Urothelium cell line (cell line): ENCODE measurements around the gene TBX1.
A peak's percentile ranks its signal among the peaks of the same experiment; 100 is the strongest.

Experiments used
- DNase-seq: peaks from one replicate; pipeline ENCODE4 v3.0.0; 2011; ENCODE audit warnings: low spot score, mixed read lengths
- FAIRE-seq: peaks from 2 replicates; lab custom pipeline; 2011; peaks lifted over from hg19 to GRCh38; lab: Jason Lieb, UNC

The TBX1 gene

GRCh38 chr22:19735665-19736510 lies 24.7 kb upstream of the TBX1 start:
- peak; percentile 77 for FAIRE-seq

DNA sequence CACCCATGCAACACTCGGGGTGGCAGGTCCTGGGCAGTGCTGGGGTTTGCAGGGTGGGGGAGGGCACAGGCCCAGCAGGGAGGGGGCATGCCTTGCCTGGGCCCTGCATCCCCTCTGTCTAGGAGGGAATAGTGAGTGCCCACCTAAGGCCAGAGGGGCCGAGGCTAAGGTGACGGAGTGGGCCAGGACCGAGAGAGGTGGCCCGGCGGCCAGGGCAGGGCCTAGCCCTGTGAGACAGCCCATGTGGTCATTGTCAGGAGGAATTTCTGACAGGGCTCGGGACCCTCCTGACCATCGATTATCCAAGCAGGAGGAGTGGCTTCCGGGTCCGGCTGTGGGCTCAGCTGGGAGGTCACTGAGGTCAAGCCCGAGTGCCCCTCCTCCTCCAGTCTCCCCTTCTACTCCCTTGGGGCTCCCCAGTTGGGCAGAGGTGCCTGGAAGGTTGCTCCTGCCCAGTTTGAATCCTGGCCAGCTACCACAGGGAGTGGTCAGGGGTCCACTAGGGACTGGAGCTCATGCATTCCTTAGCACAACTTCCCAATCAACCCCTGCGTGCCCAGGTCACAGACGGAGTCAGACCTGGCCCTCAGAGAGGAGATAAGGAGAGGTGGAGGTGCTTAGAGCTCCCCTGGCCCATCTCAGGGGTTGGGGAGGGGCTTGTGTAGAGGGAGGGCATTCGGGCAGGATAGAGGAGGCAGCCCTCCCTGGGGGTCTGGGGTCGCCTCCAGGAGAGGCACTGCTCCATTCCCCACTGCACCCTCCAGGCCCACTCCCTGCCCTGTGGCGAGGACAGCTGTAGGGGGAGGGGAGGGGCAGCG lies 22.5 kb upstream of the TBX1 start:
- FAIRE-seq: peak; percentile 37

More at GRCh38 chr22:19735665-19736510, 24.7 kb upstream of the TBX1 start:
- DNase-seq: no peak

GRCh38 chr22:19738664-19739447 lies 21.7 kb upstream of the TBX1 start:
- FAIRE-seq (peak; percentile 20), DNase-seq (no peak)

More for the DNA sequence above, 22.5 kb upstream of the TBX1 start:
- DNase-seq: no peak

DNA sequence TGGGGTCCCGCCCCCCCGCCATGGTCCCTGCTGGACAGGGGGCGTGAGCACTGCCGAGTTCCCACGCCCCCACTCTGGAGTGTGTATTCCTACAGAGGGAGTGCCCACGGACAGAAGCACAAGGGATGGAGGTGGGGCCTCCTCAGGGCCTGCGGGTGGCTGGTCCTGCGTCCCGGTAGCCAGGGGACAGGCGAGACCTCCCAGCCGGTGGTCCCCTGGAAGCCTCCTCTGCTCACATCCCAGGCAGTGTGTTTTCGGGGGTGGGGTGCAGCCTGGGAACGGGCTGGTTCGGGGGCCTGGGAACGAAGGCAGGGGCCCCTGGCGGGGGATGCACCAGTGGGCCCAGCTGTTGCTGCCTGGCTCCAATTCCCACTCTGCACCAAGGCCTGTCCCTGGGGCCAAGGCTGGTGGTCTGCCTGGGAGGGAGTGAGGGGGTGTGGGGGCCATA lies 21.1 kb upstream of the TBX1 start:
- FAIRE-seq: peak; percentile 79
- DNase-seq: no peak

DNA sequence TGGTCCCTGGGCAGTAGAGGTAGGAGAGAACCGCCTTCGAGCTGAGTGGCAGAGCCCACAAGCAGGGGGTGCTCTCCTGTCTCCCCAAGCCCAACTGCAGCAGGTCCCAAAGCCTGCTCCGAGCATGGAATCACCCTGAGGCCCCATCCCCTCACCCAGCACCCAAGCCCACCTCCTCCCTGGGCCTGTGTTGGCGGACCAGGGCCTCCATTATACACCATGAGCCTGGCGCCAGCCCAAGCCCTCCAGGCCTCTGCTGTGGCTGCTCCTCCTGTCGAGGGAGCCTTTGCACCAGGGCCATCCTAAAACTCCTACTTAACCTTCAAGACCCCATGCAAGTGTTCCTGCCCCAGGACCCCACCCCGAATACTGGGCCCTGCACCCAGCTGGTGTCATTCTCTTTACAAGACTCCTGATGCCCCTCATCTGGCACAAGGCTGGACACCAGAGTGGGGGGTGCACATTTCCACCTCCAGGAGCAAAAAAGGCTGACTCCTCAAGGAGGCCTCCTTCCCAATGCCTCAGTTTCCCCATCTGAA lies 20.6 kb upstream of the TBX1 start:
- FAIRE-seq: no peak

DNA sequence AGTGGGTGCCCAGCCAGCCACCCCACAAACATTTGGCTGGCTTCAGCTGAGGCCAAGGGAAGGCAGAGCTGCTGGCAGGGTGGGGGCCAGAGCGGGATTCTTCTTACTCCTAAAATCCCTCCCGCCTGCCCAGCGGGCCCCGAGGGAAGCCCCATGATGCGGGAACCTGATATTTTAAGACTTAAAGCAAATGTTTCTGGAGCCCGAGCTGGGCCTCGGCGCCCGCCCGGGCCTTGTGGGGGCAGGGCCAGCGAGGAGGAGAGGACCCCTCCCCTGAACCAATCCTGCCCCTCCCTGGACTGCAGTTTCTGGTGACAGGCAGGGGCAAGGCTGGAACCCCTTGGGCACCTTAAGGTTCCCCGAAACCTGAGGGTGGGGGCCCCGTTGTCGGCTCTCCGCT lies 20.0 kb upstream of the TBX1 start:
- FAIRE-seq (no peak), DNase-seq (no peak)

More for the DNA sequence above, 20.6 kb upstream of the TBX1 start:
- DNase-seq: no peak

- no peak for DNase-seq
- FAIRE-seq: no peak
Measured at GRCh38 chr22:19741053-19741452, 19.5 kb upstream of the TBX1 start.

- no peak for DNase-seq
- no peak for FAIRE-seq
Measured at GRCh38 chr22:19742160-19743066, 18.2 kb upstream of the TBX1 start.

DNA sequence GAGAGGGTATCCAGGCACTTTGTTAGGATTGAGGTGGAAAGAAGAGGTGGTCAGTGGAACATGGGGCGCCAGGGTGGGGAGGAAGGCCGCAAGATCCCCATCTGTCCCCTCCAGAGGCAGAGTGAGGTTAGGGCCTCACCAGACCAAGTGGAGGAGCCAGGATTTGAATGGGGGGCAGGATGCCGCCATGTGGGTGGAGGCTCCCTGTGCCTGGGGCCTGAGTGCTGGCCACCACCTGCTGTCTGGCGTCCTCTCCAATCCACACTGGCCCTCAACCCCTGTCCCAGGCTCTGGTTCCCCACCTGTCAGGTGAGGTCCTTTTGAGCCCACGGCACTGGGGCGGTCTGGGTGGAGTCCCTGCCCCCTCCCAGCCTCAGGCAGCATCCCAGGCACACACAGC lies 17.5 kb upstream of the TBX1 start:
- FAIRE-seq: no peak

DNA sequence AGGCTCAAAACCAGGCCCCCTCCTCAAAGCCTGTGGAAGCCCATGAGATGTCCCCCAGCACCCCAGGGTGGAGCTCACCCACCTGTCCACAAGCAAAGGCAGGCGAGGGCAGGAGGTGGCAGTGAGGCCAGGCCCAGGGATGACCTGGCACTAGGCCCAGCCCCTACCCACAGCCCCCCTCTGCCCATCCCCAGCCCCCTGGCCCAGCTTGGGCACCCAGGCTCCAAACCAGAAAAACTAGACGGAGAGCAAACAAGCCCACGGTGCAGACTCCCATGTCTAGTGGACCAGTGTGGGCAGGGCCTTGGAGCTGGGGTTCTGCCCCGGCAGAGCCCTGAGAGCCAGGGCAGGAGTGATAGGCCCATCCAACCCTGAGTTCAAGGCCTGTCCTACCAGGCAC lies 16.9 kb upstream of the TBX1 start:
- FAIRE-seq: no peak

More for the DNA sequence above, 17.5 kb upstream of the TBX1 start:
- DNase-seq: no peak

DNA sequence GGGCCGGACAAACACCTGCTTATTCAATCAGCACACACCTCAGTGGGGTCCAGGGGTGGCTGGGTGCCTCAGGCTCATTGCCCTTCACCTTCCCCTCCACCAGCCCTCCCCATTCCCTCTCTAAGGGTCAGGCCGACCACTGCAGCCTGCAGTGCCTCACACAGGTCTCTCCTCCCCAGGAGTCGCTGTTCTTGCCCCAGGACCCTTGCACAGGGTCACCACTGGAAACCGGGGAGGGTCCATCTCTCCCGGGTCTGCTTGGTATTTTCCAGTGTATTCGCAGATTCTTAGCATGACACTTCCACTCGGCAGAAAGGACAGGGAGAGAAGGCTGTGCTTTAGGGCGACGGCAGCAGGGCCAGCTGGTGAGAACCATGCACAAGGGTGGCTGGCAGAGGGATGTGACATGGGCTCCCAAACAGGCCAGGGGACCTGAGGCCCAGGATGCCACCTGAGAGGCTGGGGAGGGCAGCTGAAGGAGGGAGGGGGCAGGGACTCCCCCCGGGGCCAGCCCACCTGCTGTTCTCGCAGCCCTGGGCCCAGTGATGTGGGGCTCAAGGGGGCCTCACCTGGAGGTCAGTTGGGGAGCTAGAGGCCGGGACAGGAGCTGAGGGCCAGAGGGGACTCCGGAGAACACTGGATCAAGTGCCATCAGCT lies 16.1 kb upstream of the TBX1 start:
- FAIRE-seq: no peak
- no peak for DNase-seq

More for the DNA sequence above, 16.9 kb upstream of the TBX1 start:
- DNase-seq: no peak

- DNase-seq (peak; percentile 50), FAIRE-seq (peak; percentile 63)
Measured at GRCh38 chr22:19745155-19746101, 15.2 kb upstream of the TBX1 start.

DNA sequence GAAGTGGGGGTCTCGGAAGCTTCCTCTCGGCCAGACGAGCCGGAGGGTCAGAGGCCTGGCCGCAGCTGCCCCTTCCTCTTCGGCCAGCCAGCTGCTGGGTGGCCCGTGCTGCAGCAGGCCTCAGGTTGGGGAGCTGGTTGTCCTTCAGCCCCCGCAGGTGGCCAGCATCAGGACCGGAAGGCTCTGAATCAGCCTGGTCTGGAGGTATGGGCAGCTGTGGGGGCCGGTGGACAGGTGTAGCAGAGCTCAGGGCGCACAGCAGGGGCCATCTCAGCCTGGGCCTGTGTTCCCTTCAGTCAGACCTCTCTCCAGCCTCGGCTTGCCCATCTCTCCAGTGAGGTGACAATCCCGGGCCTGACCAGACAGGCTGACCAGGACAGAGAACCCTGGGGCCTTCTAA lies 13.9 kb upstream of the TBX1 start:
- FAIRE-seq: no peak

GRCh38 chr22:19747551-19747950 lies 13.0 kb upstream of the TBX1 start:
- no peak for DNase-seq
- peak; percentile 9 for FAIRE-seq

More for the DNA sequence above, 13.9 kb upstream of the TBX1 start:
- no peak for DNase-seq

DNA sequence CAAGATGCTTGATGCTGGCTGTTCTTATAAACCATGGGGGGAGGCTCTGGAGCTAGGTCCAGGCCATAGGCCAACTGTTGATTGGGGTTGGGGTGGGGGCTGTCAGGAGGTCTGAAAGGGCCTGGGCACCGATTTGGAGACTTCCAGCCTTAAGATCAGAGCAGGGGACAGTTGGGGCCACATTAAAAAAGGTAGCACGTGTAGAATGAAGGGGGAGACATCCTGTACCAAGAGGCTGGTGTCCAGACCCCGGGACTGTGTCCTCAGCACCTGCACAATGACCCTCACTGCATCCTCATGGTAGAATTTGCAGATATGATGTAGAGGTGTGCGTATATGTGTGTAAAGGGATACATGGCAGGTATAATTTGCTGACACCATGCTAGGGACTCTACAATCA lies 12.4 kb upstream of the TBX1 start:
- FAIRE-seq: peak; percentile 50

DNA sequence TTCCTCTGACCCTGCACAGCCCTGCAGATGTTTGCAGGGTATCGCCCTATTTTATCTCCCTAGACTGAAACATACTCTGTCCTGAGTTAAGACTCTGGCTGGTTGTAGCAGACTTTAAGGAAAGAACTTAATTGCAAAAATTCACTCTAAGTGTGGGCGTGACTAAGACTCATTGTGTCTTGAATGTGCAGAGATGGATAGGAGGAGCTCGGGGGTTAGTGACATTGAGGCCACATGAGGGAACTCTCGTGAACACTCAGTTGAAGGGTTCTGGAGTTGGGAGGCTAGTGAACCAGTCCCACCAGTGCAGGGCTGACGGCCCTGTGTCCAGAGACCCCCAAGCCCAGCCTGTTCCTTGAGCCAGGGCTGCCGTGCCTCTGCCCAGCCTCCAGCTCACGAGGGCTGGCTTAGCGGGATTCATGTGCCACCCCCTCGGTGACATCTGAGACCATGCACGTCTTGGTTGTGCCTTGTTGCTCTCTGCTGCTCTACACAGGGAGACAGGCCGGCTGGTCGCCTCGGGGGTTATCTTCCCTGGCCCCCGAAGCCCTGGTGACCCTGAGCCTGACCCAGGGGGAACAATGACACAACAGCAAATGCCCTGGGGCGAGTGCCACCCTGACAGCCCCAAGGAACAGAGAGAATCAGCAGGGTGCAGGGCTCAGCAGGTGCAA lies 11.4 kb upstream of the TBX1 start:
- peak; percentile 86 for FAIRE-seq

More for the DNA sequence above, 12.4 kb upstream of the TBX1 start:
- DNase-seq: no peak

GRCh38 chr22:19749876-19750275 lies 10.7 kb upstream of the TBX1 start:
- DNase-seq: no peak
- no peak for FAIRE-seq

More for the DNA sequence above, 11.4 kb upstream of the TBX1 start:
- no peak for DNase-seq
